Astrocyte (in vitro differentiated cells and primary cell): ENCODE data around the gene CRYBG1. TPM values are rescaled to one million over a fixed set of nuclear protein-coding genes. Genes with fewer than 3 reads are reported as not detected.
A peak's percentile ranks its signal among the peaks of the same experiment; 100 is the strongest.

Experiments
- DNase-seq: peaks from one replicate; pipeline ENCODE4 v3.0.0-alpha.2; 2010; ENCODE audit warnings: low read depth
- FAIRE-seq: peaks from 2 replicates; lab custom pipeline; 2011; peaks lifted over from hg19 to GRCh38; lab: Jason Lieb, UNC
- H2AFZ ChIP-seq: 2 replicates; pipeline ENCODE4 v1.6.0; 2012; ENCODE audit warnings: low read depth, low read length, inconsistent platforms
- H3K27ac ChIP-seq: 2 replicates; pipeline ENCODE4 v1.5.1; 2011; ENCODE audit warnings: low read depth, low read length, inconsistent platforms
- H3K27me3 ChIP-seq: 2 replicates; pipeline ENCODE4 v1.6.0; 2011; ENCODE audit warnings: low read length, inconsistent platforms; ENCODE audit not compliant: insufficient read depth
- H3K36me3 ChIP-seq: 2 replicates; pipeline ENCODE4 v1.5.1; 2011; ENCODE audit warnings: low read length, inconsistent platforms; ENCODE audit not compliant: insufficient read depth
- H3K4me1 ChIP-seq: 2 replicates; pipeline ENCODE4 v1.5.1; 2011; ENCODE audit warnings: low read length, inconsistent platforms; ENCODE audit not compliant: insufficient read depth
- H3K4me2 ChIP-seq: 2 replicates; pipeline ENCODE4 v1.6.0; 2012; ENCODE audit warnings: low read length, inconsistent platforms
- H3K4me3 ChIP-seq: 2 replicates; pipeline ENCODE4 v1.5.1; 2011; ENCODE audit warnings: low read depth, mild to moderate bottlenecking, low read length, inconsistent platforms; ENCODE audit not compliant: insufficient read depth
- H3K79me2 ChIP-seq: 2 replicates; pipeline ENCODE4 v1.6.0; 2012; ENCODE audit warnings: mild to moderate bottlenecking, low read length, inconsistent platforms; ENCODE audit not compliant: insufficient read depth
- H3K9ac ChIP-seq: 2 replicates; pipeline ENCODE4 v1.6.0; 2012; ENCODE audit warnings: mild to moderate bottlenecking, low read length, inconsistent platforms
- H3K9me3 ChIP-seq: 2 replicates; pipeline ENCODE4 v1.5.1; 2012; ENCODE audit warnings: low read depth, mild to moderate bottlenecking, low read length, inconsistent platforms; ENCODE audit not compliant: insufficient read depth
- H4K20me1 ChIP-seq: 2 replicates; pipeline ENCODE4 v1.6.0; 2012; ENCODE audit warnings: low read length, inconsistent platforms; ENCODE audit not compliant: insufficient read depth
- H3K27ac Mint-ChIP-seq: one replicate; pipeline ENCODE4 v1.8.0; 2021; ENCODE audit warnings: mild to moderate bottlenecking, mixed read lengths; ENCODE audit not compliant: unreplicated experiment
- H3K27me3 Mint-ChIP-seq: one replicate; pipeline ENCODE4 v1.8.0; 2021; ENCODE audit warnings: low read depth, mixed read lengths; ENCODE audit not compliant: unreplicated experiment
- H3K36me3 Mint-ChIP-seq: one replicate; pipeline ENCODE4 v1.8.0; 2021; ENCODE audit warnings: low read depth, mixed read lengths; ENCODE audit not compliant: unreplicated experiment
- H3K4me1 Mint-ChIP-seq: one replicate; pipeline ENCODE4 v1.8.0; 2021; ENCODE audit warnings: low read depth, mixed read lengths; ENCODE audit not compliant: unreplicated experiment
- H3K4me3 Mint-ChIP-seq: one replicate; pipeline ENCODE4 v1.8.0; 2021; ENCODE audit warnings: mild to moderate bottlenecking, moderate library complexity, mixed read lengths; ENCODE audit not compliant: unreplicated experiment
- H3K9me3 Mint-ChIP-seq: one replicate; pipeline ENCODE4 v1.8.0; 2021; ENCODE audit warnings: mild to moderate bottlenecking, mixed read lengths; ENCODE audit not compliant: unreplicated experiment
- EZH2 ChIP-seq: IDR thresholded peaks from 2 replicates; pipeline ENCODE4 v1.6.1; 2012; ENCODE audit warnings: mild to moderate bottlenecking, low read length, inconsistent platforms; ENCODE audit not compliant: insufficient read depth
- total RNA-seq: library from RNA; stranded (reverse); gene quantifications from 2 replicates; pipeline ENCODE4 v1.2.1, GENCODE V29; 2021
- TF ChIP-seq, protein P1 (sequence below): IDR thresholded peaks from 2 replicates; pipeline ENCODE4 v1.5.1; 2011; ENCODE audit warnings: low read depth, mild to moderate bottlenecking, inconsistent platforms, low read length, moderate library complexity; ENCODE audit not compliant: insufficient read depth

CRYBG1 gene
- total RNA-seq, 1 donor from 2014 or later = 0.64 TPM

GRCh38 chr6:106536851-106537250 is 176.3 kb downstream of the CRYBG1 start:
- no peaks in the 10 kb centered on the region for H3K4me1 ChIP-seq
- no peak for TF ChIP-seq EZH2
- TF ChIP-seq, protein P1, sequence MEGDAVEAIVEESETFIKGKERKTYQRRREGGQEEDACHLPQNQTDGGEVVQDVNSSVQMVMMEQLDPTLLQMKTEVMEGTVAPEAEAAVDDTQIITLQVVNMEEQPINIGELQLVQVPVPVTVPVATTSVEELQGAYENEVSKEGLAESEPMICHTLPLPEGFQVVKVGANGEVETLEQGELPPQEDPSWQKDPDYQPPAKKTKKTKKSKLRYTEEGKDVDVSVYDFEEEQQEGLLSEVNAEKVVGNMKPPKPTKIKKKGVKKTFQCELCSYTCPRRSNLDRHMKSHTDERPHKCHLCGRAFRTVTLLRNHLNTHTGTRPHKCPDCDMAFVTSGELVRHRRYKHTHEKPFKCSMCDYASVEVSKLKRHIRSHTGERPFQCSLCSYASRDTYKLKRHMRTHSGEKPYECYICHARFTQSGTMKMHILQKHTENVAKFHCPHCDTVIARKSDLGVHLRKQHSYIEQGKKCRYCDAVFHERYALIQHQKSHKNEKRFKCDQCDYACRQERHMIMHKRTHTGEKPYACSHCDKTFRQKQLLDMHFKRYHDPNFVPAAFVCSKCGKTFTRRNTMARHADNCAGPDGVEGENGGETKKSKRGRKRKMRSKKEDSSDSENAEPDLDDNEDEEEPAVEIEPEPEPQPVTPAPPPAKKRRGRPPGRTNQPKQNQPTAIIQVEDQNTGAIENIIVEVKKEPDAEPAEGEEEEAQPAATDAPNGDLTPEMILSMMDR = no peak
- no peak overlapping the region for H3K27ac ChIP-seq
- Mint-ChIP-seq H3K4me1 (peaks cover 8% of the 10 kb centered on the region), H3K27ac (no peak overlapping the region), H3K4me3 (no peak overlapping the region), H3K36me3 (no peaks in the 10 kb centered on the region), H3K9me3 (no peaks in the 10 kb centered on the region), H3K27me3 (no peaks in the 10 kb centered on the region)
- no peak overlapping the region for H3K9ac ChIP-seq
- no peaks in the 10 kb centered on the region for H3K27me3 ChIP-seq
- DNase-seq (peak; percentile 42), FAIRE-seq (no peak)
- no peaks in the 10 kb centered on the region for H3K79me2 ChIP-seq
- no peak overlapping the region for H3K4me2 ChIP-seq
- H2AFZ ChIP-seq = no peak overlapping the region
- no peaks in the 10 kb centered on the region for H3K9me3 ChIP-seq
- no peak overlapping the region for H3K4me3 ChIP-seq
- H4K20me1 ChIP-seq = no peaks in the 10 kb centered on the region
- no peaks in the 10 kb centered on the region for H3K36me3 ChIP-seq

- Histone ChIP-seq H3K27me3 (no peaks in the 10 kb centered on the region), H3K9ac (no peak overlapping the region), H3K4me3 (no peak overlapping the region), H3K4me1 (no peaks in the 10 kb centered on the region), H3K36me3 (no peaks in the 10 kb centered on the region), H3K27ac (no peak overlapping the region), H4K20me1 (no peaks in the 10 kb centered on the region), H2AFZ (no peak overlapping the region), H3K79me2 (no peaks in the 10 kb centered on the region), H3K9me3 (no peaks in the 10 kb centered on the region), H3K4me2 (no peak overlapping the region)
- H3K27me3 Mint-ChIP-seq = no peaks in the 10 kb centered on the region
- no peaks in the 10 kb centered on the region for H3K36me3 Mint-ChIP-seq
- H3K27ac Mint-ChIP-seq = no peak overlapping the region
- TF ChIP-seq, protein P1 = no peak
- no peak for TF ChIP-seq EZH2
- no peak overlapping the region for H3K4me3 Mint-ChIP-seq
- no peak for FAIRE-seq
- H3K9me3 Mint-ChIP-seq = no peaks in the 10 kb centered on the region
- peaks cover 8% of the 10 kb centered on the region for H3K4me1 Mint-ChIP-seq
- no peak for DNase-seq
Measured at GRCh38 chr6:106537662-106538061, 177.1 kb downstream of the CRYBG1 start.

DNA sequence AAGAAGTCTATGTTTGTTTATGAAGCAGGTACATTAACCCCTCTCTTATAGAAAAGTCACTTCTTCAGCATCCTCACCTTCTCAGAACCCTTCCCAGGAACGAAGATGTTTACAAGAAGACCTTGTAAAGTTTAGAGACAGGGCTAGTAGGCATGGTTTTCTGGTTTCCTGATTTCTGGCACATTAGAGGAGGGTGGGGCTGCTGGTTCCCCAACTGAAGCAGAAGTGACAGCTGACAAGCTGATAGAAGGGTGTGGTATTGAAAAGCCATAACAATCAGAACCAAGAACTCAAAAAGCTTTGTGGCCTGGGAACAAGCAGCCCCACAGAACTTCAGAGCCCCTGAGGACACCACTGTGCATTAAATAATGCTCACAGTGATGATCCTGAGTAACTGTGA is 177.6 kb downstream of the CRYBG1 start:
- Mint-ChIP-seq H3K4me1 (peaks cover 6% of the 10 kb centered on the region), H3K4me3 (no peak overlapping the region), H3K9me3 (no peaks in the 10 kb centered on the region), H3K27ac (no peak overlapping the region), H3K27me3 (no peaks in the 10 kb centered on the region), H3K36me3 (no peaks in the 10 kb centered on the region)
- Histone ChIP-seq H3K4me1 (no peaks in the 10 kb centered on the region), H2AFZ (no peak overlapping the region), H3K36me3 (no peaks in the 10 kb centered on the region), H3K4me3 (no peak overlapping the region), H3K27ac (no peak overlapping the region), H4K20me1 (no peaks in the 10 kb centered on the region), H3K79me2 (no peaks in the 10 kb centered on the region), H3K9ac (no peak overlapping the region), H3K9me3 (no peaks in the 10 kb centered on the region), H3K4me2 (no peak overlapping the region), H3K27me3 (no peaks in the 10 kb centered on the region)
- FAIRE-seq = no peak
- TF ChIP-seq, protein P1 = no peak
- no peak for TF ChIP-seq EZH2
- no peak for DNase-seq
